Measurements from ENCODE around the gene ANGPTL8. TPM values are rescaled to one million over a fixed set of nuclear protein-coding genes. Genes with fewer than 3 reads are reported as not detected.

The ANGPTL8 gene
- total and polyA plus RNA-seq, 9 of the 15 experiments (the other 6 are each of a cell fraction or from before 2014, with no cell fraction given) = not detected

GRCh38 chr19:11286312-11286974 lies 47.0 kb downstream of the ANGPTL8 start (continued):
- TF ChIP-seq, protein P1, sequence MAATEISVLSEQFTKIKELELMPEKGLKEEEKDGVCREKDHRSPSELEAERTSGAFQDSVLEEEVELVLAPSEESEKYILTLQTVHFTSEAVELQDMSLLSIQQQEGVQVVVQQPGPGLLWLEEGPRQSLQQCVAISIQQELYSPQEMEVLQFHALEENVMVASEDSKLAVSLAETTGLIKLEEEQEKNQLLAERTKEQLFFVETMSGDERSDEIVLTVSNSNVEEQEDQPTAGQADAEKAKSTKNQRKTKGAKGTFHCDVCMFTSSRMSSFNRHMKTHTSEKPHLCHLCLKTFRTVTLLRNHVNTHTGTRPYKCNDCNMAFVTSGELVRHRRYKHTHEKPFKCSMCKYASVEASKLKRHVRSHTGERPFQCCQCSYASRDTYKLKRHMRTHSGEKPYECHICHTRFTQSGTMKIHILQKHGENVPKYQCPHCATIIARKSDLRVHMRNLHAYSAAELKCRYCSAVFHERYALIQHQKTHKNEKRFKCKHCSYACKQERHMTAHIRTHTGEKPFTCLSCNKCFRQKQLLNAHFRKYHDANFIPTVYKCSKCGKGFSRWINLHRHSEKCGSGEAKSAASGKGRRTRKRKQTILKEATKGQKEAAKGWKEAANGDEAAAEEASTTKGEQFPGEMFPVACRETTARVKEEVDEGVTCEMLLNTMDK (IDR thresholded peaks at IDR 0.05; ENCODE audit: borderline replicate concordance, insufficient read depth, low read depth, low read length, poor library complexity, severe bottlenecking) = no peak
- TF ChIP-seq RBM34 (IDR thresholded peaks at IDR 0.05; ENCODE audit: borderline replicate concordance, insufficient read depth, low read length) (no peak), HCFC1 (IDR thresholded peaks at IDR 0.05; ENCODE audit: low read depth, low read length) (no peak), RAD21 (CRISPR knock-in tag; conservative IDR thresholded peaks at IDR 0.05 in 1 of 2, IDR thresholded peaks at IDR 0.05 in 1 of 2) (peak in 1 of 2 experiments; percentile 39; a peak in 2 of 4 replicates), ZNF445 (CRISPR knock-in tag; IDR thresholded peaks at IDR 0.05; ENCODE audit: low read depth) (no peak), ZNF592 (IDR thresholded peaks at IDR 0.05) (no peak)

Data from K562 (cell line).